CD4-positive, alpha-beta T cell (primary cell): ENCODE measurements around the gene GABRR2. TPM values are rescaled to one million over a fixed set of nuclear protein-coding genes. Genes with fewer than 3 reads are reported as not detected.

Experiments used
- ATAC-seq: fragments of 200-7000 bp; cut with Tn5 transposase; one replicate; pipeline ENCODE4 v1.10.0; 2022; ENCODE audit warnings: mild to moderate bottlenecking; ENCODE audit not compliant: poor library complexity
- CTCF ChIA-PET: fragments of 350-600 bp; sonication (Branson Sonifier 250); formaldehyde crosslinking; loops from one replicate; lab custom pipeline; 2021; ENCODE audit warnings: antibody characterized with exemption, inconsistent platforms; lab: Charles Lee
- POLR2A ChIA-PET: fragments of 350-600 bp; sonication (Branson Sonifier 250); formaldehyde crosslinking; loops from one replicate; lab custom pipeline; 2021; ENCODE audit warnings: antibody characterized with exemption, inconsistent platforms; lab: Charles Lee
- DNase-seq, 14 experiments: peaks; one replicate each; pipeline ENCODE4 v3.0.0-alpha.2; 2013 to 2020; ENCODE audit warnings: mixed read lengths in 2 of 14
- H3K27ac ChIP-seq, 2 donors: one replicate each; pipeline versions ENCODE4 v1.5.1 to v1.7.0; 2013; ENCODE audit warnings: low read length in 2 of 2, low read depth in 1 of 2, mild to moderate bottlenecking in 1 of 2
- H3K27me3 ChIP-seq, 2 experiments: 1 replicate in 1 of 2; 2 replicates in 1 of 2; pipeline versions ENCODE4 v1.6.1 to v1.7.0; 2013; ENCODE audit warnings: low read length in 2 of 2, control low read depth in 1 of 2, mild to moderate bottlenecking in 1 of 2, moderate library complexity in 1 of 2; ENCODE audit not compliant: insufficient read depth in 2 of 2, control insufficient read depth in 1 of 2
- H3K36me3 ChIP-seq: one replicate; pipeline ENCODE4 v1.6.1; 2013; ENCODE audit warnings: low read length, control low read depth; ENCODE audit not compliant: insufficient read depth
- H3K4me1 ChIP-seq: one replicate; pipeline ENCODE4 v1.6.1; 2013; ENCODE audit warnings: low read length, control low read depth; ENCODE audit not compliant: insufficient read depth
- H3K4me3 ChIP-seq: one replicate; pipeline ENCODE4 v1.5.1; 2013; ENCODE audit warnings: mild to moderate bottlenecking, low read length, moderate library complexity
- H3K9me3 ChIP-seq, 2 experiments: 1 replicate in 1 of 2; 2 replicates in 1 of 2; pipeline versions ENCODE4 v1.6.1 to v1.7.0; 2013; ENCODE audit warnings: low read length in 2 of 2, mild to moderate bottlenecking in 2 of 2, control low read depth in 1 of 2, moderate library complexity in 1 of 2; ENCODE audit not compliant: control insufficient read depth in 1 of 2, insufficient read depth in 1 of 2
- H3K27ac Mint-ChIP-seq: one replicate; pipeline ENCODE4 v1.8.0; 2020; ENCODE audit warnings: mixed read lengths
- H3K27me3 Mint-ChIP-seq: one replicate; pipeline ENCODE4 v1.8.0; 2021; ENCODE audit warnings: mixed read lengths
- H3K36me3 Mint-ChIP-seq: one replicate; pipeline ENCODE4 v1.8.0; 2021; ENCODE audit warnings: low read depth, mixed read lengths
- H3K4me1 Mint-ChIP-seq: one replicate; pipeline ENCODE4 v1.8.0; 2021; ENCODE audit warnings: low read depth, mixed read lengths
- H3K4me3 Mint-ChIP-seq: one replicate; pipeline ENCODE4 v1.8.0; 2020; ENCODE audit warnings: mild to moderate bottlenecking, mixed read lengths
- H3K9me3 Mint-ChIP-seq: one replicate; pipeline ENCODE4 v1.8.0; 2020; ENCODE audit warnings: mixed read lengths
- intact Hi-C, 2 experiments: fragments of 100-400 bp; cut with DNase I in 1 of 2; cut with micrococcal nuclease in 1 of 2; formaldehyde crosslinking; loops; one replicate each; pipeline versions ENCODE4 v1.15.1 to v1.9.0; 2023 to 2025; cut with DNase I, micrococcal nuclease
- total RNA-seq, 174 experiments: library from RNA in 2 of 174; stranded (reverse) in 2 of 174; gene quantifications; one replicate each; pipeline ENCODE4 v1.2.3 and lab custom pipeline; 2021 to 2026
- TF ChIP-seq, protein P1 (sequence below): fragments of 200-600 bp; IDR thresholded peaks from one replicate; pipeline ENCODE4 v1.8.0; 2022; ENCODE audit warnings: antibody characterized with exemption, mild to moderate bottlenecking

Gene GABRR2
- total RNA-seq, 2 experiments from 2014 or later, result 0.47 to 0.49 TPM

GRCh38 chr6:89360415-89360999 is 45.4 kb upstream of the GABRR2 start:
- TF ChIP-seq, protein P1, sequence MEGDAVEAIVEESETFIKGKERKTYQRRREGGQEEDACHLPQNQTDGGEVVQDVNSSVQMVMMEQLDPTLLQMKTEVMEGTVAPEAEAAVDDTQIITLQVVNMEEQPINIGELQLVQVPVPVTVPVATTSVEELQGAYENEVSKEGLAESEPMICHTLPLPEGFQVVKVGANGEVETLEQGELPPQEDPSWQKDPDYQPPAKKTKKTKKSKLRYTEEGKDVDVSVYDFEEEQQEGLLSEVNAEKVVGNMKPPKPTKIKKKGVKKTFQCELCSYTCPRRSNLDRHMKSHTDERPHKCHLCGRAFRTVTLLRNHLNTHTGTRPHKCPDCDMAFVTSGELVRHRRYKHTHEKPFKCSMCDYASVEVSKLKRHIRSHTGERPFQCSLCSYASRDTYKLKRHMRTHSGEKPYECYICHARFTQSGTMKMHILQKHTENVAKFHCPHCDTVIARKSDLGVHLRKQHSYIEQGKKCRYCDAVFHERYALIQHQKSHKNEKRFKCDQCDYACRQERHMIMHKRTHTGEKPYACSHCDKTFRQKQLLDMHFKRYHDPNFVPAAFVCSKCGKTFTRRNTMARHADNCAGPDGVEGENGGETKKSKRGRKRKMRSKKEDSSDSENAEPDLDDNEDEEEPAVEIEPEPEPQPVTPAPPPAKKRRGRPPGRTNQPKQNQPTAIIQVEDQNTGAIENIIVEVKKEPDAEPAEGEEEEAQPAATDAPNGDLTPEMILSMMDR, result no peak
- ChIA-PET POLR2A (interaction anchor here (0.6 to 1.0 kb wide), 4 partner anchors 9 to 279 kb away, joined by 3 to 5 read pairs (median 3); no protein-coding TSS in a partner anchor), CTCF (interaction anchor here (0.8 to 1.0 kb wide), 2 partner anchors 12 to 16 kb away, joined by 4 to 5 read pairs; no protein-coding TSS in a partner anchor)
- ATAC-seq, result peak; percentile 43
- H3K27me3 ChIP-seq, result no peaks in the 10 kb centered on the region
- no peaks in the 10 kb centered on the region for H3K9me3 Mint-ChIP-seq
- no peak overlapping the region for H3K27ac ChIP-seq
- H3K27me3 Mint-ChIP-seq, result no peaks in the 10 kb centered on the region
- no peaks in the 10 kb centered on the region for H3K36me3 ChIP-seq
- intact Hi-C loops, result no loop called here
- peak overlapping the region; percentile 35 for H3K4me3 Mint-ChIP-seq
- H3K27ac Mint-ChIP-seq, result no peak overlapping the region
- H3K4me3 ChIP-seq, result no peak overlapping the region
- H3K4me1 ChIP-seq, result peaks cover 3% of the 10 kb centered on the region
- H3K36me3 Mint-ChIP-seq, result peaks cover 5% of the 10 kb centered on the region
- no peaks in the 10 kb centered on the region for H3K9me3 ChIP-seq
- H3K4me1 Mint-ChIP-seq, result peaks cover 58% of the 10 kb centered on the region
- DNase-seq, result peak in 2 of 14 experiments; percentile 30 to 42

- no peaks in the 10 kb centered on the region for H3K27me3 Mint-ChIP-seq
- H3K4me1 Mint-ChIP-seq, result peaks cover 49% of the 10 kb centered on the region
- no peak for DNase-seq
- intact Hi-C loops, result loop anchor here (10.0 kb wide), 5 partner anchors 275 to 1225 kb away; partner anchors contain the start of genes CASP8AP2 (in 1 of the 2), MAP3K7 (in 1 of the 2), MDN1 (in 1 of the 2) and PNRC1 (in 1 of the 2)
- Histone ChIP-seq H3K9me3 (no peaks in the 10 kb centered on the region), H3K4me1 (peaks cover 3% of the 10 kb centered on the region), H3K27ac (no peak overlapping the region), H3K36me3 (no peaks in the 10 kb centered on the region), H3K27me3 (no peaks in the 10 kb centered on the region), H3K4me3 (no peak overlapping the region)
- POLR2A ChIA-PET, result interaction anchor here (0.9 to 1.0 kb wide), 3 partner anchors 8 to 278 kb away, joined by 3 to 5 read pairs (median 3); no protein-coding TSS in a partner anchor
- H3K9me3 Mint-ChIP-seq, result no peaks in the 10 kb centered on the region
- H3K27ac Mint-ChIP-seq, result no peak overlapping the region
- CTCF ChIA-PET, result interaction anchor here (1.0 to 1.4 kb wide), 2 partner anchors 13 to 15 kb away, joined by 3 to 5 read pairs; no protein-coding TSS in a partner anchor
- peaks cover 5% of the 10 kb centered on the region for H3K36me3 Mint-ChIP-seq
- TF ChIP-seq, protein P1, result no peak
- no peak for ATAC-seq
- H3K4me3 Mint-ChIP-seq, result no peak overlapping the region
These were observed 44.5 kb upstream of the GABRR2 start for GRCh38 chr6:89359561-89359960.

DNA sequence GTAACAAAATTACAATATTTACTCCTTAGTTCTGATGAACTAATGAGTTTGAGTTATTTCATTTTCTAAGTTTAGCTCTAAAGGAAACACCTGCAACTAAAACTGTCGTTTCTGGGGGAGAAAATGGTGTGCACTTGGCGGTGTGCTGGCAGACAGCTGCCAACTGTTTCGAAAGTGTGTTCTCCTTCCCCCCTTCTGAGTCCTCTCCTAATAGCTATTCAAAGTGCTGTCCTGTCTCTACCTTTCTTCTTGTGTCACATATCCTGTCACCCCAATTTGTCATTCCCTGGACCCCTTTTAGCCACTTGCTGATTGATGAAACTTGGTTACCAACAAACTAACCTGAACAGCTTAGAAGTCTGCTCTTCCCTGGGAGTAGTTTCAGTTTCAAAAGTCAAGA is 42.3 kb upstream of the GABRR2 start:
- H3K4me3 Mint-ChIP-seq, result peak overlapping the region; percentile 92
- ATAC-seq, result no peak
- TF ChIP-seq, protein P1, result no peak
- POLR2A ChIA-PET, result interaction anchor here (0.7 to 4.6 kb wide), 9 partner anchors 8 to 394 kb away, joined by 3 to 45 read pairs (median 6); partner anchors contain the start of genes PNRC1, RNGTT and RRAGD
- no peaks in the 10 kb centered on the region for H3K27me3 Mint-ChIP-seq
- intact Hi-C loops, result loop anchor here (2.0 to 10.0 kb wide), 6 partner anchors 15 to 1227 kb away; partner anchors contain the start of genes CASP8AP2 (in 1 of the 2), MAP3K7 (in 1 of the 2), MDN1 (in 1 of the 2) and PNRC1 (in 1 of the 2)
- H3K9me3 Mint-ChIP-seq, result no peaks in the 10 kb centered on the region
- H3K4me1 Mint-ChIP-seq, result peaks cover 51% of the 10 kb centered on the region
- no peaks in the 10 kb centered on the region for H3K36me3 ChIP-seq
- CTCF ChIA-PET, result interaction anchor here (4.2 kb wide), 1 partner anchor 14 kb away, joined by 29 read pairs; no protein-coding TSS in a partner anchor
- H3K9me3 ChIP-seq, result no peaks in the 10 kb centered on the region
- peak overlapping the region; percentile 7 to 14 for H3K27ac ChIP-seq
- peak in 4 of 14 experiments; percentile 29 to 49 (median 44) for DNase-seq
- H3K4me1 ChIP-seq, result peaks cover 14% of the 10 kb centered on the region
- no peaks in the 10 kb centered on the region for H3K27me3 ChIP-seq
- peak overlapping the region; percentile 52 for H3K4me3 ChIP-seq
- H3K36me3 Mint-ChIP-seq, result peaks cover 9% of the 10 kb centered on the region
- peak overlapping the region; percentile 90 for H3K27ac Mint-ChIP-seq
